ENCODE data around the gene TSPAN19.
A peak's percentile ranks its signal among the peaks of the same experiment; 100 is the strongest.
"Not testable (repeated sequence)": the region's sequence is repeated elsewhere in the genome, so short reads cannot be mapped to it uniquely, and the experiment has no call there.

The TSPAN19 gene

DNA sequence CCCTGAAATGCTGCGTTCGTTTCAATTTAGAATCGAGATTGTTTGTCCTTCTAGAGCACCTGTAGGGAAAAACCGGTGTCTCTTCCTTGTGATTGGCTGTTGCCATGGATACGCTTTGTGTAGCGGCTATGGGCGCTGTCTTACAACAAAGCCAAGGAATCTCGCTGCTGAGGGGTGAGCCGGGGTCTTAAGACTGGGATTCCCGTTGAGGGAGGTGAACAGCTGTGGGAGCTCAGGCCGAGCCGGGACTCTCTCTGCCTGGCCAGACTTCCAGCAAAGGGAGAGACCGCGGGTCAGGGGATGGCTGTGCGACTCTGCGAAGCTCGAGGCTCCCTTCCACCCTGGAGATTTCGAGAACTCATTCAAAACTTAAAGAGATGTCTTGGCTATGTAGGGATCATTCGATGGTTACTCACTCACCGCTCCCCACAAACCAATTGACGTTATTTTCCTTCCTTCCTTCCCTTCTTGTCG is at the start of gene TSPAN19, which contains the start of gene LRRIQ1:
Gene TSPAN19 (minus strand): TSS at position 44 of the 474 bp plus-strand sequence. CDS start 6,331 bp downstream, outside the sequence.
Gene LRRIQ1 (plus strand): TSS at position 118 of the 474 bp plus-strand sequence. CDS start 1,826 bp downstream, outside the sequence.
- DNase-seq, result peak; percentile 90

DNA sequence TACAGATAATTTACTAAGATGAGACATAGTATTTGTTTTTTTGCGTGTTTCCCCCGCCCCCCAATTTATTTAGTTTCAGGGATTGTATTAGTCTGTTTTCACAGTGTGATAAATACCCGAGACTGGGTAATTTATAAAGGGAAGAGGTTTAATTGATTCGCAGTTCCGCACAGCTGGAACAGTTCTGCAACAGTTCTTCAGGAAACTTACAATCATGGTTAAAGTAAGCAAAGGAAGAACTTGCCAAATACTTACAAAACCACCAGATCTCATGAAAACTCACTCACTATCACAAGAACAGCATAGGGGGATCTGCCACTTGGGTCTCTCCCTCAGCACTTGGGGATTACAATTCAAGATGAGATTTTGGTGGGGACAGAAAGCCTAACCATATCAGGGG is 49.0 kb upstream of the TSPAN19 start:
- no peak for DNase-seq

DNA sequence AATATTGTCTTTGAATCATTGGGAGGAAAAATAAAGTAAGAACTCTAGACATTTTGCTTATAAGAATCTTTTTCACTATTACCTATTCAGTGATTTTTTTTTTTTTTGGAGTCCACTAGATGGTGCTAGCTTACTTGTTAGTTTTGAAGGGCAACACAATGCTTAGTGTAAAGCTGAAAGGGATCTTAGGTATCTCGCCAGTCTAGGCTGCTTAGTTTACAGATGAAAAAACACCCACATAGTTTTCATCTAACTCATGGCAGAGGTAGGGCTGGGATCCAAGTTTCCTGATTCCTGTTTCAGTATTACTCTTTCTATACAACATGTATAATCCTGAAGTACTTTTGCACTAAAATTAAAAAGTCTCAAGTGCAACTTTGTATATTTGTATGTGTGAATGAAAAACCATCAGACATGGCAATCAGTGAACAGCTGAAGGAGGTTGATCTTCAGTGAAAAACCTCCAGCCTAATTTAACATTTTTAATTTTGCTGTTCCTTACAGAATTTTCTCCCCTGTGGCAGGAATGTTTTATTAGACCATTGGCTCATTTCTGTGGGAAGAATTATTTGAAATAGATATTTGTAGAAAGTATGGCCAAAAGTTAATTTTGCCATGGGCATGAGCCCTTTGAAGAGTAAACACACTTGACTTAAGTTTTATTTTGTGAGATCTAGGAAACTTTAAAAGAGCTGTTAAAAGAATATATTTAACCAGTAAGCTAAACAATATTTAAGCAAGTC is 40.8 kb upstream of the TSPAN19 start:
- DNase-seq, result peak; percentile 87

DNA sequence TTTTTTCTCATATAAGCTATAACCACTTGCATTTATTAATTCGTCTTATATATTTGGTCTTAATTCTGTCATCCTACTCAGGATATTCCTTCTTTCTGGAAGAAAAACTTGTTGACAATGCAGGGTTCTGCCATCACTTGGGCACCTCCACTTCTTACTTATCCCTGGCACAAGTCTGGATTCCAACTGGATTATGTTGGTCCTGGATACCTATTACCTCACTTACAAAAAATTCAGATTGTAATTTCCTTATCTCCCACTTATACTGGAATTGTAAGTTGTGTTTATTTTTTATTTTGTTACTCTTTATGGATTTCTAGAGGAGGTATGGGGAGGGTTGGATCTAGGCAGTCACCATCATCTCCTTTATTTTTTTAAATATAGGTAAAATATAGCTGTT is 36.7 kb upstream of the TSPAN19 start:
- no peak for DNase-seq

DNA sequence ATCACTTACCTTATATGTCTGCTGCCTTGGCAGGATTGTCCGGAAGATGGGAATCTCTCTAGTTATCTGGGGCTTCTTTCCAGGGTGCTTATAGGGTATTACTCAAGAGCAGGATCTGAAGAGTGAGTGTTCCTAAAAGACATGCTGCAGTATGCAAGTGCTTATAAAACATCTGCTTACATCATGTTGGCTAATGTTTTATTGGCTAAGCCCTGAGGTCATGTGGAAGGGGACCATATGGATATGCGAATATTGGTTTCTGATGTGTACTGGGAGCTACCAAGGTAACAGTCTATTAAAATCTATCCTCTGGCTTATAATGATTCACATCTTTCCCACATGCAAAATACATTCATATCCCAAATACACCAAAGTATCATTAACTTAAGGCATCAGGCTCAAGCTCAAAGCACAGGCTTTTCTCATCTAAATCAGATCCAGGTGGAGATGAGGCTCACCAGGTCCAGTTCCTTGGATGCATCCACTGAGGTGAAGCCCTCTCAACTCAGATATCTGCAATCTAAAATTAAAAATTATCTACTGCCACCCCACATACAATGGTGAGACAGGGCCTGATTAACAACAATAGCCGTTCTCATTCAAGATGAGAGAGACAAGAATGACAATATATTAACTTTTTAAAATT is 29.9 kb upstream of the TSPAN19 start:
- peak; percentile 3 for DNase-seq

DNA sequence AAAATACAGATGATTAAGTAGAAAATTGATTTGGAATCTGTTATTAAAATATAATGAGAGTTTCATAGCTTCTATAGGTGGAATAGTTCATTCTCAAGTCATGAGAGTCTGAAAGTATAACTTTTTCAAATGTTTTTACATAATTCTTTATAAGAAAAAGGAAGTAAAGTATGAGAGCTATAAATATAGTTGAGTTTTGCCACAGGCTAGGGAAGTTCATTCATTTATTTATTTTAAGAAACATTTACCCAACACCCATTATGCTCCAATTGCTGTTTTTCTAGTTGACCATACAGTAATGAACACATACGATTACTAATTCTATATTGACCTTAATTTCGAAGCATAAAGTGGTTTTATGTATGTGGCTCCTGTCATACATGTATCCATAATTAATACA is 24.8 kb upstream of the TSPAN19 start:
- DNase-seq, result no peak

DNA sequence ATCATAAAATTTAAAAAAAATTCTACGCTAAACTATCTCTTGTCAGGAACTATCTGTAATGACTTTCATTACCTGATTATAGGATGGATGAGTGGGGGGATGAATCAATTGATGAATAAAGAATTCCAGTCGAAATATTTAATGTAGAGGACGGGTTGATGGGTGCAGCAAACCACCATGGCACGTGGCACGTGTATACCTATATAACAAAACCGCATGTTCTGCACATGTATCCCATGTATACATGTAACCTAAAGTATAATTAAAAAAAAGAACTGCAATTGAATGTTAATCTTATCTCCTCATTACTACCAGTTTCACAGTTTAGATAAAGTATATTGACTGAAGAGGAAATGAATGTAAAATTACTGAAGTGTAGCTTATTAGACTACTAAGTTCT is 23.5 kb upstream of the TSPAN19 start:
- no peak for DNase-seq

DNA sequence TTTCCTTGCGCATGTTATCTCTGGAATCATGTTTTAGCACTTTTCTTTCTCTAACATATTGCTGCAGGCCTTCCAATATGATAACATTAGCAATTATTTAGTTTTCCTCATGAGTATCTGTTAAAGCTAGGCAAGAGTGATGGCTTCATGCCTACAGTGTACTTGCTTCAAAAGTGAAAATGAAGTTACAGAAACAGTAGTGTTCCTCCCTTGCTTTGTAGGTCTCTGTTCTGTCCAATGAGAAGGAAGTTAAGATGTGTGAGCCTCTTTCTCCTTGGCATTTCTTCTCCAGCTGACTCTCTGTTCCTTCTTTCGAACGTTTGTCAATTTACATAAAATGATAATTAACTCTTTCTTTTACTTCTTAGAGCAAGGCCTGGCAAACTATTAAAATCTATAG is 22.3 kb upstream of the TSPAN19 start:
- DNase-seq, result no peak

DNA sequence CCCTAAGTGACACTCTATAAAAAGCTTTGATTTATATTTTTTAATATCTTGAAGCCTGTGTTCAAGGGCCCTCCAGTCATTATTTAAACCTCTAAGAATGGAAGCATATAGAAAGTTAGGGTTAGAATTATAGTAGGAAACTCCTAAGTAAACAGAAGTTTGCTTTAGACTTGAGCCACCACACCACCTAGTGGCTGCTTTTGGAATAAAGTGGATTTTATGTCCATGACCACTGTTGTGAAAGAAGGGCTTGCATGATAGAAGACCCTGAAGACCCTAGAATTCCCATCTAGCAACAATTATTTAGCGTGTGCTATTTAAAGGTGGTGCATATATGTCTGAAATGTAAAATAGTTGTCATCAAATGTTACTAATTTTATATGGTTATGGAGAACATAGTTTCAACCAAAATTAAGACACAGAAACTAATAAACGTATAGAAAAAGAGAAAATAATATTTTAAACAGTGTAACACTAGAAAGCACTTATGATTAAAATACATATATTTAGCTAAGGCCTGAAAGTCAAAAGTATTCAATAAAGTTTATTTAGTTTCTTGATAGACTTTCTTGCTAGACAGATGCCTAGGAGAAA is 21.4 kb upstream of the TSPAN19 start:
- DNase-seq, result peak; percentile 38

DNA sequence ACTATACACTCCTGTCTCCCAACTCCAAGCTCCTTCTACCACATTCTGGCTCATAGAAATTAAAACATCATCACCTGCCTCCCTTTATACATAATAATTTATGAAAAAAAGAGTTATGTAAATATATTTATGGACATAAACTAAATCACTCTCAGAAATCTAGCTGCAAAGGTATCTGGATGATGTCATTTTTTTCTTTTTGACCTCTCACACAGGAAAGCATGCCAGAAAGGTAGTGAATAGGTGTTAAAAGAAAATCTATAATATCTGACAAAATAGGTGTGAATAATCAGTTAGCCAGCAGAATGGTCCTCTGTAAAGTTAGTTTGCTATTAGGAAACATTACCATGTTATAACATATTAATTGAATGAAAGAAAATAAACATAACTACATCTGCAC is 7.8 kb upstream of the TSPAN19 start:
- DNase-seq, result no peak

DNA sequence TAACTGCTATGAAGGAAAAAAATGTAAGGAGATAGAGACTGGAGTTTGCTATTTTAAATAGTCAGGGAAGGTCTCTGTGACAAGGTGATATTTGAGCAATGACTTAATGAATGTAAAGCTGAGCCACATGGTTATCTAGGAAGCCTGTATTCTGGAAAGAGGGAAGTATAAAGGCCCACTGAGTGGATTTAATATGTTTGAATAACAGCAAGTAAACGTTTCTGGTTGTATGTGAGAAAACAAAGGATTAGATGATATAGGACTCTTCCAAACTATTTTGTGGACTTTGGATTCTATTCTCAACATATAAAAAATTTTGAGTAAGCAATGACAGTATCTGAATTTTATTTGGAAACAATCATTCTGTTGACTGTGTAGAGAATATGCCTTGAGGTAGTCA is 5.3 kb upstream of the TSPAN19 start:
- no peak for DNase-seq

DNA sequence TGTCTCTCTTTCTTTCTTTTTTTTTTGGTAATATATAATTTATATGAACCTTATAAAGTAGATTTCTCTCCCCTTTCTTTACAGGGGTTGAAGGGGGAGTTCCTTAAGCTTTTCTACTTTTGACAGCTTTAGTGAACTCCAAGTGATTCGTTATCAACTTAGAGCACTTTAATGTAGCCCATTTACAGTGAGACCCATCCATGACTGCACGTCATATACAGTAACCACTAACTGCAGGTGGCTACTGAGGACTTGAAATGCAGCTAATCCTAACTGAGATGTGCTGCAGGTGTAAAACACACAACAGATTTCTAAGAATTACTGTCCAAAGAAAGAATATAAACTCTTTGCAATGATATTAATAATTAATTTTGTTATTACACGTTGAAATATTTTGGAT is 656 bp upstream of the TSPAN19 start:
- no peak for DNase-seq

DNA sequence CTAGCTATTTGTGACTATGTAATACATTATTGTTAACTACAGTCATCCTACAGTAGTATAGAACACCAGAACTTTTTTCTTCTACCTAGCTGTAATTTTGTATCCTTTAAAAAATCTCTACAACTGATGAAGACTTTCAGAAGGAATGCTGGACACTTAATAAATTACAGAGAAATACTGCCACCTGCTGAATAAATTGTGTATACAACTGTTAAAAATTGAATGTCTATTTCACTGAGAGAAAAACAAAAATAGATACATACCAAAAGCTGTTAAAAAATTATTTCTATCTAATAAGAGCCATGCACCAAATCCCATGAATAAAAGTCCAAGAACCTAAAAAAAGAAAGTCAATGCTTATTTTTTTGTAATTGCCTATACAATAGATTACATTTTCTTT is 6.6 kb downstream of the TSPAN19 start:
- peak; percentile 39 for DNase-seq

DNA sequence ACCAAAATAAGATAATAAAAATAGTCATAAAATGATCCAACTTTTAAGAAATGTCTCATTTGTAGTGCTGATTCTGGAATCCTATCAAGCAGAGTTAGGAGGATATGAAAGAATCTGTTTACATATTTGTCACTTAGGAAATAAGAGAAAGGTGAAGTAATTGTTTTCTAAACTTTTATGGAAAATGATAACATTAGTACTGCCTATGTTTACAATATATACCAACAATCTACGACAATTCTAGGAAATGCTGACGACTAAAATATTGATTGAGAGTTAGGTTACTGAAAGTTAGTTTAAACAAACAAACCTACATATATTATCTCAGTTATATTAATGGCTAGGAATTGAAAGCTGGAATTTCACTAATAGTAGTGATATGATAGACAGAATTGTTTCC is 18.0 kb downstream of the TSPAN19 start:
- no peak for DNase-seq

DNA sequence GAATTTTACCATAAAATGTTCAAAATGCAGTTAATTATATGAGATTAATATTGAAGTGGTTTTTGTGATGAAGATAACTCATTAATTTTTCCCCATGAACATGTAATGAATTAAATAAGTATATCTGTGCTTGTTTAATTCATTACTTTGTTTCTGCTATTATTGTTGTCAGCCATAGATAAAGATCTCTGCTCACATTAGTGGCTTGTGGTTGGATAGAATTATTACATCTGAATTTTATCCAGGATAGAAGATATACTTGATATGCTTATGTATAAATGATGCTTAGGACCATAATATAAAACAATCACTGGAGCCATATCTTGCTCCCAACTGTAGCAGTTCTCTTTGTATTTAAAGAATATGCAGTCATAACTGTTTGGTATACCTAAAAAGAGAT is 18.5 kb downstream of the TSPAN19 start:
- DNase-seq, result no peak

DNA sequence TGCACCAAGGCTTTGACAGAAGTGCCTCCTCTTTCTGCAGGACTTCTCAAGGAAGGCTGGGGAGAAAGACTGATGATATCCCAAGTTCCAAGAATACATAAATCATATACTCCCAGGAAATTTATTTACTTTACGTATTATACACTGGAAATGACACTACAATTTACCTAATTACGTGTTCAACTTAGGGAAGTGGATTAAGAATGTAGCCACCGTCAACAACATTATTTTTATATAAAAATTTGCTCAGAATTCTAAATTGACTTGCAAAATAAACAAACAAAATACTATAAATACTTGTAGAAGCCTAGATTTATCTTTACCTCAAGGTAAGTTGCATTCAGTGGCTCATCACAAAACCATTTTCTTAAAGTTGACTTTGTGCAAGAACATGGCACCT is 18.9 kb downstream of the TSPAN19 start:
- no peak for DNase-seq

DNA sequence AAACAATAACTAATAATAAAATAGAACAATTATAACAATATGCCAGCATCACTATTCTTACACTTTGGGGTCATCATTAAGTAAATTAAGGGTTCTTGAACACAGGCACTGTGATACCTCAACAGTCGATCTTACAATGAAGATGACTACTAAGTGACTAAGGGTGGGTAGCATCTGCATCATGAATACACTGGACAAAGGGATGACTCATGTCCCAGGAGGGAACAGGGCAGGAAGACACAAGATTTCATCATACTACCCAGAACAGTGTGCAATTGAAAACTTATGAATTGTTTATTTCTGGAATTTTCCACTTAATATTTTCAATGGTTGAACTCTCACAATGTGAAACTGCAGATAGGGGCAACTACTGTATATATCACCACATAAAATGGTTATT is 19.7 kb downstream of the TSPAN19 start:
- peak; percentile 95 for DNase-seq

DNA sequence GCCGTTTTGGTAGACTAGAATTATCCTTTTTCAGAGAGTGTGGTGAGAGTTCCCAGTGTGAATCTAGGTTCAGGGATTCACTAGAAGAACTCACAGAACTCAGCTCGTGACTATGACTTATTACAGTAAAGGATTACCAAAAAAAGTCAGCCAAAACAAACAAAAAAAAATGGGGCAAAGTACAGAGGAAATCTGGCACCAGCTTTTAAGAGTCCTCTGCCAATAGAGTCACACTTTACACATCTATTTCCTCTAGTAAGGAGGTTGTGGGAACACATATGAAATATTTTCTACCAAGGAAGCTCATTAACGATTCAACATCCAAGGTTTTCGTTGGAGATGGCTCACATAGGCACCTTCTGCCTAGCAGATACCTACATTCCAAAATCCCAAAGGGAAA is 28.2 kb downstream of the TSPAN19 start:
- peak; percentile 14 for DNase-seq

DNA sequence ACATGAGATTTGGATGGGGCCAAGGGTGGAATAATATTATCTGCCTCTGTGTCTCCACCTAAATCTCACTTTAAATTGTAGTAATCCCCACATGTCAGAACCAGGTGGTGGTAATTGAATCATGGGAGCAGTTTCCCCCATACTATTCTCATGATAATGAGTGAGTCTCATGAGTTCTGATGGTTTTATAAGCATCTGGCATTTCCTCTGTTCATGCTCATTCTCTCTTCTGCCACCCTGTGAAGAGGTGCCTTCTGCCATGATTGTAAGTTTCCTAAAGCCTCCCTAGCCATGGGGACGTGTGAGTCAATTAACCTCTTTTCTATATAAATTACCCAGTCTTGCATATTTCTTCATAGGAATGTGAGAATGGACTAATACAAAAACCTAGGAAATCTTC is 29.9 kb downstream of the TSPAN19 start:
- no peak for DNase-seq

DNA sequence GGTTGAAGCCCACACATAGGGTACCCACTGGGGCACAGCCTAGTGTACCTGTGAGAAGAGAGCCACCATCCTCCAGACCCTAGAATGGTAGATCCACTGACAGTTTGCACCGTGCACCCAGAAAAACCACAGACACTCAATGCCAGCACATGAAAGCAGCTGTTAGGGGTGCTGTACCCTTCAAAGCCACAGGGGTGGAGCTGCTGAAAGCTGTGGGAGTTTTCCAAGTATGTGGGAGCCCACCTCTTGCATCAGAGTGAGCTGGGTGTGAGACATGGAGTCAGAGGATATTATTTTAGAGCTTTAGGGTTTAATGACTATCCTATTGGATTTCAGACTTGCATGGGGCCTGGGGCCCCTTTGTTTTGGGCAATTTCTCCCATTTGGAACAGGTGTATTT is 30.5 kb downstream of the TSPAN19 start:
- DNase-seq, result no peak

DNA sequence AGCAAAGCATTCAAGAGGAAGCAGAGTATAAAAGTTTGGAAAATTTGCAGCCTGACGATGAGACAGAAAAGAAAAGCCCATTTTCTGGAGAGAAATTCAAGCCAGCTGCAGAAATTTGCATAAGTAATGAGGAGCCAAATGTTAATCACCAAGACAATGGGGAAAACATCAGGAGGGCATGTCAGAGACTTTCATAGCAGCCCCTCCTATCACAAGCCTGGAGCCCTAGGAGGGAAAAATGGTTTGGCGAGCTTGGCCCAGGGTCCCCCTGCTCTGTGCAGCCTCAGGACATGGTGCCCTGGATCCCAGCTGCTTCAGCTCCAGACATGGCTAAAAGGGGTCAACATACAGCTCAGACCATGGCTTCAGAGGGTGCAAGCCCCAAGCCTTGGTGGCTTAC is 31.0 kb downstream of the TSPAN19 start:
- DNase-seq, result not testable (repeated sequence)

DNA sequence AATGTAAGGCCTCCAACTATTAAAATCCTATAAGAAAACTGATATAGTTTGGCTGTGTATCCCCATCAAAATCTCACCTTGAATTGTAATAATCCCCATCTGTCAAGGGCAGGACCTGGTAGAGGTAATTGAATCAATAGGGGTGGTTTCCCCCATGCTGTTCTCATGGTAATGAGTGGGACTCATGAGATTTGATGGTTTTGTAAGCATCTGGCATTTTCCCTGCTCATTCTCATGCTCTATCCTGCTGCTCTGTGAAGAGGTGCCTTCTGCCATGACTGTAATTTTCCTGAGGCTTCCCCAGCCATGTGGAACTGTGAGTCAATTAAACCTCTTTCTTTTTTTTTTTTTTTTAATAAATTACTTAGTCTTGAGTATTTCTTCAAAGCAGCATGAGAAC is 31.9 kb downstream of the TSPAN19 start:
- no peak for DNase-seq

DNA sequence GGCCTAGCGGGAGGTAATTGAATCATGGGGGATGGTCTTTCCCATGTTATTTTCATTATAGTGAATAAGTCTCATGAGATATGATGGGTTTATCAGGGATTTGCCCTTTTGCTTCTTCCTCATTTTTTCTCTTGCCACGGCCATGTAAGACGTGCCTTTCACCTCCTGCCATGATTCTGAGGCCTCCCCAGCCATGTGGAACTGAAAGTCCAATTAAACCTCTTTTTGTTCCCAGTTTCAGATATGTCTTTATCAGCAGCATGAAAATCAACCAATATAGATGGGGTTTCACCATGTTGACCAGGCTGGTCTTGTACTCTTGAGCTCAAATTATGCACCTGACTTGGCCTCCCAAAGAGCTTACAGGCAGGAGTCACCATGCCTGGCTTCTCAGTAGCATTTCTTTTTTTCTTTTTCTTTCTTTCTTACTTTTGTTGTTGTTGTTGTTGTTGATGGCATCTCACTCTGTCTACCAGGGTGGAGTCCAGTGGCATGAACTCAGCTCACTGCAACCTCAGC is 33.2 kb downstream of the TSPAN19 start:
- DNase-seq, result no peak

DNA sequence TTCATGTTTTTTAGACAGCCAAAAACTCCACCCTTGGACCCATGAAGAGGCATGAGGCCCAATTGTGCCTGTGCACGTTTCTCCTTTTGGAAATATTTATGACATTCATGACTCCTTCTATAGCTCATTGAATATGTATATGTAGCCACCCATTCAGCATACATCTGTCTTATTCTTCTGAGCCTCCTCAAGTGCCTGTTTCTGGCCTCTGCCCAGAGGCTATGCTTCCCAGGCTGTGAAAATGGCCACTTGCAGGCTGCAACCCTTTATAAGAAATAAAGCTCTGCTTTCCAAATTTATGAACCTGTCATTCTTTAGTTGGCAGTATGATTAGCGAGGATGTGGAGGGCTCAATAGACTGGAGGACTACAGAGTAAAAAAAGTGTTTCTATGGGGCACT is 35.3 kb downstream of the TSPAN19 start:
- DNase-seq, result no peak
